Measurements from ENCODE around the gene TSEN34.

- TF ChIP-seq MAX (IDR thresholded peaks at IDR 0.05; ENCODE audit: low read depth) (no peak), POLR2AphosphoS5 (IDR thresholded peaks at IDR 0.05; ENCODE audit: low read depth, low read length) (no peak), CTCF (IDR thresholded peaks at IDR 0.05) (no peak), FOXJ3 (CRISPR knock-in tag; IDR thresholded peaks at IDR 0.05) (no peak), NFIC (IDR thresholded peaks at IDR 0.05; ENCODE audit: borderline replicate concordance) (no peak), MXI1 (IDR thresholded peaks at IDR 0.05; ENCODE audit: low read depth, low read length) (no peak; the same call in 1 of the 2 replicates), RAD21 (IDR thresholded peaks at IDR 0.05; ENCODE audit: low read length) (no peak), EZH2phosphoT487 (IDR thresholded peaks at IDR 0.05; ENCODE audit: borderline replicate concordance, low read depth) (no peak), JUND (IDR thresholded peaks at IDR 0.05) (no peak), TCF12 (IDR thresholded peaks at IDR 0.05) (no peak)
These were observed 551 bp upstream of the TSEN34 start for GRCh38 chr19:54190503-54191010.
